Measurements from ENCODE around the gene RAB3A.

GRCh38 chr19:18155095-18156087 lies 48.5 kb downstream of the RAB3A start:
- TF ChIP-seq POLR2AphosphoS5 (IDR thresholded peaks at IDR 0.05): no peak
- TF ChIP-seq CTCF (IDR thresholded peaks at IDR 0.05): no peak
- TF ChIP-seq POLR2A (IDR thresholded peaks at IDR 0.05): no peak
- no peak for TF ChIP-seq EP300 (IDR thresholded peaks at IDR 0.05)

Data from upper lobe of left lung (tissue), 4 donors.